M059J (cell line): ENCODE results near the gene EXOC6. TPM values are rescaled to one million over a fixed set of nuclear protein-coding genes. Genes with fewer than 3 reads are reported as not detected.

ENCODE experiments used
- DNase-seq: peaks from one replicate; pipeline ENCODE4 v3.0.0-alpha.2; 2012; ENCODE audit warnings: low read depth
- total RNA-seq: library from RNA; depleted of rRNA; stranded (reverse); fragments of >200 nt; shearing (Covaris generic); gene quantifications from 2 replicates; pipeline ENCODE4 v1.2.3, GENCODE V29; 2014; rRNA removed

The EXOC6 gene
- total RNA-seq = 9.1 and 12.6 TPM in 2 replicates

- peak; percentile 75 for DNase-seq
These were observed at the start of gene EXOC6 for GRCh38 chr10:92848441-92849233. TSS of gene EXOC6 (plus strand) at chr10:92848520. CDS start at chr10:92848534, 14 bp downstream.

DNA sequence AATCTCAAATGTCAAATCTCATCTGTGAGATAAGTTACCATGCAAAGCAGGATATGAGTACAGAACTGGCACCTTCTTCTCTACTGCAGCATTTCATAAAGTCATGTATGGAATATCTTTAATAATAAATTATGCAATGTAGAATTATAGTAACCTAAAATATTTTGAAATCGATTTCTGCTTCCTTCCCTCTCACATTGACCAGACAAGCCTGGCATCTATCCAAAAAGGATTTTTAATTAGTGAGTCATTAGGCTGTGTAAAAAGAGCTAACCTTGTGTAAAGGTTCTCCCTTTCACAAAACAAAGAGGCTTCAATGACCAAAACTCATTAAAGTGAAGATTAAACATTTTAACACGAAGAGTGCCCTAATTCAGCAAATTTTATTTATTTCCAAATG lies 48.8 kb upstream of the EXOC6 start:
- peak; percentile 34 for DNase-seq

DNA sequence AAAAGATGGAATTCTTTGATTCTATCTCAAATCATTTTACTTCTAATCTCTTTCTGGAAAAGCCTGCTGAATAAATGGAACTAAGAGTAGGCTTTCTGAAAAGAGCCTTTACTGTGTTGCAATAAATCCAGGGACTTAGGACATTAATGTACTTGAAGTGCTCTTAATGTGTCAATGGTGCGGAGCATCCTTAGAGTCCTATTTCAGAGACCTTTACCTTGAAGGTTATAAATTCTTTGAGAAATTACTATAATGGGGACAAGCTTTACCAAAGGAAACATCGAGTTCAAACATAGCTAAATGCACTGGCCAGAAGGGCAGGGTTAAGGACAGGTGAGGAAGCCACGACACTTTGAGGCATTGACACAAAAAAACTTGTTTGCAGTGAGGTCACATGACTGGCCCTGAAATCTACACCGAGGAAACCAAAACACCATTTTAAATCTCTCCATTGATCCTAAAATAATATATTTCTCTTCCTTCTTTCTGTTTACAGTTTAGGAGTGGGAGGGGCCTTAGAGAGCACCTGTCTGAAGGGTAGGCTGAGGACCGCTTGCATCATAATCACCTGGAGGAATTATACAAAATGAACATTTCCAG lies 48.1 kb upstream of the EXOC6 start:
- no peak for DNase-seq

GRCh38 chr10:92801978-92802872 lies 46.1 kb upstream of the EXOC6 start:
- DNase-seq = no peak

DNA sequence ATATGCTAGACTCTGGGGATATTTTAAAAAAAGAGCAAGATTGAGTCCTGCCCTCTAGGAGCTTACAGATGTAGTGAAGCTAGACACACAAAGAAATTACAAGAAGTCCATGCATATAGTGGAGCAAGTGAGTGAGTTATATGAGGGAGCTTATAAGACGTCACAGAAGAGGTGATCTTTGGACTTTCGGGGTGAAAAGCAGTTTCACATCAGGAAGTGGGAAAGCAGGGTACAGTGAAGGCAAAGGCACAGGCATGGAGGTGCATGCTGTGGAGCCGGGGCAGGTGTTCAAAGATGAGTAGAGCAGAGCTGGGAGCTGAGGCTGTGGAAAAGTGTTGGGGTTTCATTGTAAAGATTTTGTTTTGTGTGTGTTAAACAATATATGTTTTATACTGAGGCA lies 38.5 kb upstream of the EXOC6 start:
- DNase-seq = no peak

GRCh38 chr10:92810934-92811532 lies 37.3 kb upstream of the EXOC6 start:
- DNase-seq = no peak

GRCh38 chr10:92811986-92812385 lies 36.3 kb upstream of the EXOC6 start:
- DNase-seq = peak; percentile 20

- peak; percentile 82 for DNase-seq
These were observed 34.3 kb upstream of the EXOC6 start for GRCh38 chr10:92813979-92814378.

DNA sequence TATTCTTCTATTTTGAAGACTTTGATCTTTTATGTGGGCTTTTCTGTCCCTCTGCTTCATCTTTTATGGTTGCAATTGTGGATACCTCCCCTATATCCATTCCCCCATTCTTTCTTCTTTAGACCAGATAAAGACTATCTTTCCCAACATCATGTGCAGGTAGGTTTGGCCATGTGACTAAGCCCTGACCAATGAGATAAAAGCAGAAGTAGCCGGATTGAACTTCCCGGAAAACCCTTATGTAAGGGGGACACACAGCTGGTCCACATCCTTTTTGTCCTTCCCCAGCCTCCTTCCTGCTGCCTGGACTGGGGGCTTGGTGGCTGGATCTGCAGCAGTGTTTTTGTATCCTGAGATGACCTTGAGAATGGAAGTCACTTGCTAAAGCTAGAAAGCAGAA lies 33.5 kb upstream of the EXOC6 start:
- no peak for DNase-seq

DNA sequence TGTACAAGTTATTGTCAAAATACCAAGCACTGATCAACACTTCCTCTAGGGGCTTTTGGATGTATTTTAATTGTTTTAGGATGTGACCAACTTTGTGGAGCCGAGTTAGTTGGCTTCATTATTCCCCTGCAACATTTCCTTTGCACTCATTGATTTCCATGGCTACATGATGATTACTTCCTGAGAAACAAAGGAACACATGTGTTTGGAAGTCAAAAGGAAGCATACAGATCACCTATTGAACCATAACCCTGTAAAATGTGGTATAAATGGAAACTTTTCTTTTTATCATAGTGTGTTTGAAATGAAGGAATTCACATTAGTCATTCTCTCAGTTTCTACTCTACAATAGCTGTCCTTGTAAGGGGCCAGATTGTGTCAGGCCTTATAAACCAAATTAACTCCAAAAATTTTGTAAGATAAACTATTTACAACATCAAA lies 32.2 kb upstream of the EXOC6 start:
- DNase-seq = peak; percentile 86

DNA sequence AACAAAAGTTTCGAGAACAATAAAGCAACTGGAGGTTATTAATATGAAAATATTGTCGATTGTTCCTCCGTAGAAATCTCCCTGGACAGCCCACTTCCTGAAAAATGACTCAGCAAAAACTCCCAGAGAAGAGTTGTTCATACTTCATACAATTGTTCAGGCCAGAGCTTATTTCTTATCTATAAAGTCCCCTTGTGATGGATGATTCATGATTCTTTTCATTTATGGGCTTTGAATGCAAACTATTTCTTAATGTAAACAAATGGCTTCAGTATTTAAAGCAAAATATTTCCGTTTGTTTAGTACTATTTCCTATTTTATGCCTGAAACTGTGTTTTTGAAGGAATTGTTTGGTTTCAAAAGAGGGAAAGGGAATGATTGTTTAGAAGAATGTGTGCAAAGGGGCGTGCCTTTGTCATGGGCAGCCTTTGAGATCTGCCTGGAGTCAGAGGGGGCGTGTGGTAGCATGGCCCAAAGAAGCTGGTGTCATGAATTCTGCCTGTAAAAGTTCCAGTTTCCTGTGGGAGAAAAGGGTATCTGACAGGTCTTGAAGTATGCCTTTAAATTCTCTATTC lies 26.2 kb upstream of the EXOC6 start:
- peak; percentile 90 for DNase-seq

DNA sequence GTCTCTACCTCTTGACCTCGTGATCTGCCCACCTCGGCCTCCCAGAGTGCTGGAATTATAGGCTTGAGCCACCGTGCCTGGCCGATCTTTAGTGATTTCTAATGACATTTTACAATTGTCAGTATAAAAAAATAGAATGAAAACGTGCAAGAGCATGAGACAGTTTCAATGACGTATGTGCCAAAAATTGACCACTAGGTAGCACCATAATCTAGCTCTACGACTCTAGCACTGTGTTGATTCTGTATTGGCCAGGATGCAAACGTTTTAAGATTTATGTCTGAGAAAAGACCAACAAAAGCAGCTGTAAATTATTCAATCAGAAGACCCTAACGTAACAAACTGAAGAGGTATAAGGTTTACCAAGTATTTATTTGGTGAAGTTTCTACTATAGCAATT lies 25.4 kb upstream of the EXOC6 start:
- peak; percentile 48 for DNase-seq

DNA sequence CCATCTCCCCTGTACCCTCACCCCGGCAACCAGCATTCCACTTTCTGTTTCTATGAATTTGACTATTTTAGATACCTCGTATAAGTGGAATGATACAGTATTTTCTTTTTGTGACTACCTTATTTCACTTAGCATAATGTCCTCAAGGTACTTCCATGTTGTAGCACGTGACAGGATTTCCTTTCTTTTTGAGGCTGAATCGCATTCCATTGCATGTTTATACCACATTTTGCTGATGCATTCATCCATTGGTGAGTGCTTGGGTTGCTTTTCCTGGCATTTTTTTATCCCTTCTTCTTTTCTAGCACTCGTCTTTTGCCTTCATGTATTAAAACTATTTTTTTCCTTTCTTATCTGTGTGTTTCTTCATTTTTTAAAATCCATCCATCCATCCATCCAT lies 22.3 kb upstream of the EXOC6 start:
- peak; percentile 61 for DNase-seq

DNA sequence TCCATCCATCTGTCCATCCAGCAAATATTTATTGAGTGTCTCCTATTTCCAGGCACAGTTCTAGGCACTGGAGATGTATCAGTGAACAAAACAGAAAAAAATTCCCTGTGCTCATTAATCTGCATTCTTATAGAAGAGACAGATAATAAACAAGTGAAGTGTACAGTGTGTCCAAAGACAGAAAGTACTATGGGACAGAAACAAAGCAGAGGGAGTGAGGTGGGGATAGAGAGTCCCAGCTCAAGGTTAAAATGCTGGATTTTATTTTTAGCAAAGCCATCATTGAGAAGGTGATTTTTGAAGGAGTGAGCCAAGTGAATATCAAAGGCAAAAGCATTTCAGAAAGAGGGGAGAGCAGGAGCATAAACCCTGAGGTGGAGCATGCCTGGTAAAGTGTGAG lies 21.8 kb upstream of the EXOC6 start:
- no peak for DNase-seq

- DNase-seq = no peak
These were observed 19.1 kb upstream of the EXOC6 start for GRCh38 chr10:92829042-92829785.

- DNase-seq = no peak
These were observed 18.4 kb upstream of the EXOC6 start for GRCh38 chr10:92829786-92830377.

DNA sequence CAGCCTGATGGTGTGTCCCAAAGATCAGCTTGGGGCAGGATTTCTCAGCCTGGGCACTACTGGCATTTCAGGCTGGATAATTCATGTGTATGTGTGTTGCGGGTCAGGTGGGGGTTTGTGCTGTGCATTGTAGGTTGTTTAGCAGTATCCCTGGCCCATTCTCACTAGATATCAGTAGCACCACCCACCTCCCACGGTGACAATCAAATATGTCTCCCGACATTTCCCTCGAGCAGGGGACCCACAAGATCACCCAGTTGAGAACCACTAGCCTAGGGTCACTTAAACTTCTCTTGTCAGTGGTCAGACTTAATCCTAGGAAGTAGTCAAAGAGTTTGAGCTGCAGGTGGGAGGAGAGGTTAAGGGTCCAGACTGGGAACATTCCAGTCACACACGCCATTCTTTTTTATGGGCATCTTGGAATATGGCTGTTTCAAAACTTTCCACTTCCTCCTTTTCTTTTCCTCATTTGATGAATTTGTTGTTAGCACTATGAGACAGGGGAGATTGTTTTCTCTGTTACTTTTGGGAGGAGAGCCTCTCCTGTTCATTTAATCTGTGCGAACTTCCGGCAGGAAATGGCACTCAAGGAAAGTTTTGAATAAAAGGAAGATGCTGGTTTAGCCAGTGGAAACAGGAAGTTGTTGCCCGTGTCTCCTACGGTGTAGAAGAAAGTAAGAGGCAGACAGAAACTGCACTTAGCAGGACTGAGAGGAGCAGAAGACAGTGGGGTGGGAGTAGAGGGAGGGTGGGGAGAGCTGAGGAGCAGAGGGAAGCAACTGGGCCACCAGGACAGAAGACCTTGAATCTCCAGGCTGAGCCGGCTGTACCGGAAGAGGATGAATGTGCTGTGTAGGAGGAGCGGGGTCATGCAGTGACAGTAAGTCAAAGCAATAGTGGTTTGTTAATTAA lies 17.6 kb upstream of the EXOC6 start:
- DNase-seq = no peak

GRCh38 chr10:92832121-92832520 lies 16.2 kb upstream of the EXOC6 start:
- DNase-seq = no peak

GRCh38 chr10:92832998-92833650 lies 15.2 kb upstream of the EXOC6 start:
- DNase-seq = no peak
